ENCODE data around the gene NPC1. TPM values are rescaled to one million over a fixed set of nuclear protein-coding genes. Genes with fewer than 3 reads are reported as not detected.
"Not testable (repeated sequence)": the region's sequence is repeated elsewhere in the genome, so short reads cannot be mapped to it uniquely, and the experiment has no call there.

Gene NPC1
- polyA plus RNA-seq, 6 donors from 2014 or later, result 8.5 to 17.9 (median 10.8) TPM

DNA sequence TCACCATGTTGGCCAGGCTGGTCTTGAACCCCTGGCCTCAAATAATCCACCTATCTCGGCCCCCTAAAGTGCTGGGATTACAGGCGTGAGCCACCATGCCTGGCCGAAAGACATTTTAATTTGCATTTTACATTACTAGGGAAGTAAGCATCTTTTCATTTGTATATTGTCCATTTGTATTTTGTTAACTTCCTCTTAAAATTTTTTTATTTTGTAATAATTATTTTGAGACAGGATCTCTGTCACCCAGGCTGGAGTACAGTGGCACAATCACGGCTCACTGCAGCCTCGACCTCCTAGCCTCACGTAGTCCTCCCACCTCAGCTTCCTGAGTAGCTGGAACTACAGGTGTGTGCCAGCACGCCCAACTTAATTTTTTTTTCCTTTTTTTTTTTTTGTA, 74.1 kb downstream of the NPC1 start:
- ATAC-seq (ENCODE audit: low read depth in 2 of 2), result peak in 1 of 2 donors; percentile 24
- peak overlapping the region in 4 of 8 donors; percentile 6 to 83 (median 30) for H3K4me3 Mint-ChIP-seq
- DNase-seq, H3K9me3 Mint-ChIP-seq, H3K27me3 Mint-ChIP-seq: not testable (repeated sequence)
- peak overlapping the region; percentile 24 to 93 (median 82) for H3K27ac Mint-ChIP-seq
- H3K4me1 Mint-ChIP-seq, result peaks cover 25 to 52% (median 42%) of the 10 kb centered on the region in 3 donors
- peaks cover 10 to 18% of the 10 kb centered on the region in 2 donors for H3K36me3 Mint-ChIP-seq

GRCh38 chr18:23510923-23511322, 75.4 kb downstream of the NPC1 start:
- not testable (repeated sequence) for DNase-seq; H3K9me3 Mint-ChIP-seq; ATAC-seq (ENCODE audit: low read depth in 2 of 2); H3K27me3 Mint-ChIP-seq; H3K4me3 Mint-ChIP-seq
- Mint-ChIP-seq H3K27ac (peak overlapping the region in 2 of 6 donors; percentile 11 to 16), H3K36me3 (peaks cover 10 to 15% of the 10 kb centered on the region in 2 donors), H3K4me1 (peaks cover 23 to 58% (median 39%) of the 10 kb centered on the region in 3 donors)

DNA sequence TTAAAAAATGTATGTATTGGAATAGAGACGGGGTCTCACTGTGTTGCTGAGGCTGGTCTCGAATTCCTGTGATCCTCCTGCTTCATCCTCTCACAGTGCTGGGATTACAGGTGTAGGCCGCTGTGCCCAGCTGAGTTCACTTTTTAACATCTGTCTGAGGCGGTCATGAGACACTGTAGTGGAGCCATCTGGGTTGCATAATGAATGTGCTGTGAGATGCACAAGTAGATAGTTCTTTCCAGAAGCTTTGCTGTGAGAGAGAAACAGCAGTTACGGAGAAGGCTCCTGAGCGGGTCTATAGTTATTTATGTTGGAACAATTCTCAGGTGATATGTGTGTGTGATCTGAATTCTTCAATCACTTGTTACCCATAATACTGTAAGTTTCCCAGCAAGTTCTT, 79.9 kb downstream of the NPC1 start:
- DNase-seq (no peak), ATAC-seq (ENCODE audit: low read depth in 2 of 2) (no peak)
- Mint-ChIP-seq H3K4me3 (peak overlapping the region in 2 of 8 donors; percentile 2 to 35), H3K27me3 (no peaks in the 10 kb centered on the region), H3K27ac (peak overlapping the region in 2 of 6 donors; percentile 14 to 20), H3K36me3 (peaks cover 8 to 18% of the 10 kb centered on the region in 2 donors), H3K9me3 (no peaks in the 10 kb centered on the region), H3K4me1 (peaks cover 23 to 65% (median 52%) of the 10 kb centered on the region in 3 donors)

DNA sequence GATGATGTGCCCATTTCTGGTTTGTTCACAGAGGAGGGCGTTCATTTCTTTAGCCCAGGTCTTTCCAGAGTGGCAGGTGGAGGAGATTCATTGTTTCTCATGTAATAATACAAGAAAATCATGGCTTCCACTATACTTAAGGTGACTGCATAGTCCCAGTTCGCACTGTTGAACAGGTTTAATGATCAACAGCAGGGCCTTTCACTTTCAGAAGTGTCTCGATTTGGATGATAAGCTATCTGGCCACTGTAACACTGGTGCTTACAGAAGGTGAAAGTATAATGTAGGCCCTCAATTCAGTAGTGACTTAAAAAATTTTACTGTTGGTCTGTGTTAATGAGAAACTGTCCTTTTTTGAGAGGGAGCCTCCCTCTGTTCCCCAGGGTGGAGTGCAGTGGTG, 81.6 kb downstream of the NPC1 start:
- peak overlapping the region; percentile 12 to 97 (median 92) for H3K27ac Mint-ChIP-seq
- H3K9me3 Mint-ChIP-seq, result no peaks in the 10 kb centered on the region
- H3K4me1 Mint-ChIP-seq, result peaks cover 33 to 68% (median 62%) of the 10 kb centered on the region in 3 donors
- peak overlapping the region; percentile 83 to 99 (median 95) for H3K4me3 Mint-ChIP-seq
- ATAC-seq (ENCODE audit: low read depth in 2 of 2), result peak in 1 of 2 donors; percentile 8
- DNase-seq, result no peak
- no peaks in the 10 kb centered on the region for H3K27me3 Mint-ChIP-seq
- H3K36me3 Mint-ChIP-seq, result peaks cover 0 to 8% of the 10 kb centered on the region in 2 donors

GRCh38 chr18:23503963-23504344, 82.4 kb downstream of the NPC1 start:
- H3K36me3 Mint-ChIP-seq, result peaks cover 0 to 8% of the 10 kb centered on the region in 2 donors
- no peak for DNase-seq
- H3K4me1 Mint-ChIP-seq, result peaks cover 39 to 74% (median 69%) of the 10 kb centered on the region in 3 donors
- ATAC-seq (ENCODE audit: low read depth in 2 of 2), result no peak
- H3K27ac Mint-ChIP-seq, result peak overlapping the region; percentile 85 to 97 (median 92)
- peak overlapping the region; percentile 83 to 99 (median 95) for H3K4me3 Mint-ChIP-seq
- H3K27me3 Mint-ChIP-seq, result no peaks in the 10 kb centered on the region
- H3K9me3 Mint-ChIP-seq, result no peaks in the 10 kb centered on the region

DNA sequence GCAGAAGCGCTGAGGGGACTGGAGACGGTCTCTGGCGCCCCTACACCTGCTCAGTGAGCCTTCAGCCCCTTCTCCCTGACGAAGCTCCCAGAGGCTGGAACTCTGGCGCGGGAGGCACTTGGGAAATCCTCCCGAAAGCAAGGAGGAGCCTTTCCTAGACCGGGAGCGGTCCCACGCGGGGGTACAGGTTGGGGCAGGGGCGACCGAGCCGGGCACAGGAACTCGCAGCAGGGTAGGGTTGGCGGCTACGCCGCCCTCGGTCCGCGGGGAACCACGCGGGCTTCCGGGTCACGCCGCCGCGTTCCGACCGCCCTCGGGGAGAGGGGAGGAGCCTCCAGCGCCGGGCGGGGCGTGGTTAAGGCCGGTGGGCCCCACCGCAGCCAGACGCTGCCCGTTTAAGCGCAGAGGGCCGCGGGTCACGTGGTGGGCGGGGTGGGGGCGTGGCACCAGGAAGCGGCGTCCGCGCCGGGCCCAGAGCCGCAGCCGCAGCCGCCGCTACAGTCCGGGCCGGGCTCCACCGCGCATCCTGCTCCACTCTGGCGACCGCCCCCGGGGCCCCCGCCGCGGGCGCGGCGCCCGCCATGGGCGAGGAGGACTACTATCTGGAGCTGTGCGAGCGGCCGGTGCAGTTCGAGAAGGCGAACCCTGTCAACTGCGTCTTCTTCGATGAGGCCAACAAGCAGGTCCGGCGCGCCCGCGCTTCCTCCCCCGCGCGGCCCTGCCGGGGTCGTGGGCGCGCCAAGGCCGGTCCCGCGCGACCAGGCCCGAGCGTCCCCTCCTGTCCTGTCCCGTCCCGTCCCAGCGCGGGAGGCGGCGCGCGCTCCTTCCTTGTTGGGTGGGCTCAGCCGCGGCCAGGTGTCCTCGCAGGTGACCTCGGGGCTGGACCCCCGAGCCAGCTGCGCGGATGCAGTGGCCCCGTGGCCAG, 83.0 kb downstream of the NPC1 start, which contains the start of gene RMC1:
RMC1 (plus strand) TSS at position 474 of the 925 bp plus-strand sequence; CDS start at position 582, 108 bp downstream.
- Mint-ChIP-seq H3K27me3 (no peaks in the 10 kb centered on the region), H3K36me3 (peaks cover 0 to 8% of the 10 kb centered on the region in 2 donors), H3K4me1 (peaks cover 42 to 78% (median 70%) of the 10 kb centered on the region in 3 donors), H3K9me3 (no peaks in the 10 kb centered on the region), H3K27ac (peak within 1 kb of the TSS; percentile 93 to 99 (median 98)), H3K4me3 (peak within 1 kb of the TSS; percentile 83 to 99 (median 95))
- ATAC-seq (ENCODE audit: low read depth in 2 of 2) (peak; percentile 81 to 84), DNase-seq (peak; percentile 98)

DNA sequence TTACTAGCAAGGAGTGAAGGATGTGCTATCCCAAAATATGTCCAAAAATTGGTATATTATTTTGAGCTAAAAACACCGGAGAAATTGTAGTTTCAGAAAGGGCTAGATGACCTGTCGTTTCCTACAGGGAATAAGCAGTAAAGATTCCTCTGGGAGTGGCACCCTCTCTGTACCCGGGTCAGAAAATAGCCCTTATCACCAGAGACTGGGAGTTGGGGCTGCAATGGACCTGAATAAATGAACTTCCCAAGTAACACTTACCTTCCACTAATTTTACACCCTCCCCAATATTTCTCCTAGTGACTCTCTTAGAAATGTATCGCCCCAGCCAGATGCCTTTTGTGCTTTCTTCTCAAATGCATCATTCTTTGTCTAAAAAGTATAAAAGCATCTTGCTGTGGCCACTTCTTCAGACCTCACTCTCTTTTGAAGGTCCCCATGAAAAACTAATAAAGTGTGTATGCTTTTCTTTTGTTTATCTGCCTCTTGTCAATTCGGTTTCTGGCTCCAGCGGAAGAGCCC, 83.7 kb downstream of the NPC1 start:
- peaks cover 44 to 78% (median 70%) of the 10 kb centered on the region in 3 donors for H3K4me1 Mint-ChIP-seq
- peak overlapping the region; percentile 91 to 99 (median 97) for H3K27ac Mint-ChIP-seq
- no peaks in the 10 kb centered on the region for H3K9me3 Mint-ChIP-seq
- H3K36me3 Mint-ChIP-seq, result peaks cover 0 to 8% of the 10 kb centered on the region in 2 donors
- no peak for DNase-seq
- no peaks in the 10 kb centered on the region for H3K27me3 Mint-ChIP-seq
- peak overlapping the region; percentile 83 to 97 (median 94) for H3K4me3 Mint-ChIP-seq
- no peak for ATAC-seq (ENCODE audit: low read depth in 2 of 2)

GRCh38 chr18:23501626-23502025, 84.7 kb downstream of the NPC1 start:
- ATAC-seq (ENCODE audit: low read depth in 2 of 2) (no peak), DNase-seq (no peak)
- Mint-ChIP-seq H3K4me3 (peak overlapping the region in 7 of 8 donors; percentile 26 to 96 (median 72)), H3K36me3 (peaks cover 0 to 8% of the 10 kb centered on the region in 2 donors), H3K4me1 (peaks cover 47 to 79% (median 72%) of the 10 kb centered on the region in 3 donors), H3K27ac (peak overlapping the region in 5 of 6 donors; percentile 3 to 91 (median 73)), H3K27me3 (no peaks in the 10 kb centered on the region), H3K9me3 (no peaks in the 10 kb centered on the region)

- Mint-ChIP-seq H3K4me3 (peak overlapping the region; percentile 41 to 96 (median 89)), H3K4me1 (peaks cover 50 to 79% (median 77%) of the 10 kb centered on the region in 3 donors), H3K27me3 (no peaks in the 10 kb centered on the region), H3K9me3 (no peaks in the 10 kb centered on the region), H3K36me3 (peaks cover 0 to 6% of the 10 kb centered on the region in 2 donors), H3K27ac (peak overlapping the region; percentile 56 to 97 (median 94))
- ATAC-seq (ENCODE audit: low read depth in 2 of 2) (no peak), DNase-seq (peak; percentile 38)
Measured at GRCh38 chr18:23499291-23499781, 87.0 kb downstream of the NPC1 start.

DNA sequence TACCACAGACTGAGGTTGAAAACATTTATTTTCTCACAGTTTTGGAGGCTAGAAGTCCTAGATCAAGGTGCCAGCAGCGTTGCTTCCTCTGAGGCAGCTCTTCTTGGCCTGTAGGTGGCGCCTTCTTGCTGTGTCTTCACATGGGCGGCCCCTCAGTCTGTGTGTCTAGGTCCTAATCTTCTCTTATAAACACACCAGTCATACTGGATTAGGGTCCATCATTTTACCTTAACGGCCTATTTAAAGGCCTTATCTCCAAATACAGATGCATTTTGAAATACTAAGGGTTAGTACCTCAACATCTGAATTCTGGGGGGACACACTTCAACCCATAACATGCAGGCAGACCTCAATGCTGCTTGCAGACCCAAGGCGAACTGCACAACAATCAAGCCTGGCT, 87.4 kb downstream of the NPC1 start:
- H3K36me3 Mint-ChIP-seq, result peaks cover 0 to 6% of the 10 kb centered on the region in 2 donors
- no peaks in the 10 kb centered on the region for H3K9me3 Mint-ChIP-seq
- peaks cover 50 to 76% (median 76%) of the 10 kb centered on the region in 3 donors for H3K4me1 Mint-ChIP-seq
- ATAC-seq (ENCODE audit: low read depth in 2 of 2) (peak; percentile 37), DNase-seq (peak; percentile 72)
- peak overlapping the region; percentile 41 to 96 (median 89) for H3K4me3 Mint-ChIP-seq
- peak overlapping the region; percentile 56 to 97 (median 93) for H3K27ac Mint-ChIP-seq
- no peaks in the 10 kb centered on the region for H3K27me3 Mint-ChIP-seq

GRCh38 chr18:23498117-23498516, 88.2 kb downstream of the NPC1 start:
- no peaks in the 10 kb centered on the region for H3K27me3 Mint-ChIP-seq
- peak overlapping the region; percentile 81 to 95 (median 93) for H3K27ac Mint-ChIP-seq
- peaks cover 0 to 6% of the 10 kb centered on the region in 2 donors for H3K36me3 Mint-ChIP-seq
- H3K4me3 Mint-ChIP-seq, result peak overlapping the region; percentile 41 to 96 (median 89)
- H3K4me1 Mint-ChIP-seq, result peaks cover 50 to 80% (median 79%) of the 10 kb centered on the region in 3 donors
- DNase-seq (no peak), ATAC-seq (ENCODE audit: low read depth in 2 of 2) (peak; percentile 6 to 16)
- peaks cover 0 to 2% (median 0%) of the 10 kb centered on the region in 7 donors for H3K9me3 Mint-ChIP-seq

DNA sequence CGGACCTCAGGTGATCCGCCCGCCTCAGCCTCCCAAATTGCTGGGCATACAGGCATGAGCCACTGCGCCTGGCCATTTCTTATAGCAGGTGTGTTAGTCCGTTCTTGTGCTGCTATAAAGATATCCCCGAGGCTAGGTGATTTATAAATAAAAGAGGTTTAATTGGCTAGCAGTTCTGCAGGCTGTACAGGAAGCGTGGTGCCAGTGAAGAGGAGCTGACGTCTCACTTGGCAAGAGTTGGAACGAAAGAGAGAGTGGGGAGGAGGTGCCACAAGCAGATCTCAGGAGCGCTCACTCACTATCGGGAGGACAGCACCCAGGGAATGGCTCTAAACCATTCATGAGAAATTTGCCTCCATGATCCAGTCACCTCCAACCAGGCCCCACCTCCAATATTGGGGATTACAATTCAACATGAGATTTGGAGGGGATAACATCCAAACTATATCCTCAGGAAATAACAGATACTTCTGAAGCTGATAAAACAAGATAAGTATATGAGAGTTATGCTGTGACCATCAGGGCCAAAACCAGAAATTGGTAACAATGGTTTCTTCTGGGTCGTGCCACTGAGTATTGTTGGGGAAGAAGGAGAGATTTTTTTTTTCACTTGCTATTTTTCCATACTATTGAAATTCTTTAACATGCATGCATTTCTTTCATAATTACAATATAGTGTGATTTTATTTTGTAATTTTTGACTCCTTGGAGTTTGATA, 90.4 kb downstream of the NPC1 start:
- DNase-seq (peak; percentile 37), ATAC-seq (ENCODE audit: low read depth in 2 of 2) (peak in 1 of 2 donors; percentile 45)
- Mint-ChIP-seq H3K27me3 (no peaks in the 10 kb centered on the region), H3K4me1 (peaks cover 43 to 76% (median 62%) of the 10 kb centered on the region in 3 donors), H3K36me3 (peaks cover 2 to 11% of the 10 kb centered on the region in 2 donors), H3K4me3 (peak overlapping the region; percentile 59 to 98 (median 94)), H3K9me3 (peaks cover 0 to 2% (median 0%) of the 10 kb centered on the region in 7 donors), H3K27ac (peak overlapping the region; percentile 81 to 96 (median 93))
